HG03064 (cell line): ENCODE data around the gene CRYGD.
"Not testable (repeated sequence)": the region's sequence is repeated elsewhere in the genome, so short reads cannot be mapped to it uniquely, and the experiment has no call there.

Experiments used
- ATAC-seq: cut with Tn5 transposase; IDR thresholded peaks from one replicate; pipeline ENCODE4 v1.9.1; 2021; ENCODE audit warnings: low read depth; ENCODE audit not compliant: unreplicated experiment

CRYGD gene

GRCh38 chr2:208130712-208131110, 6.4 kb upstream of the CRYGD start:
- ATAC-seq, result no peak

GRCh38 chr2:208129744-208130711, 5.7 kb upstream of the CRYGD start, which contains the start of gene CRYGC:
CRYGC (minus strand) TSS chr2:208129828; CDS start chr2:208129792, 36 bp downstream.
- no peak for ATAC-seq

GRCh38 chr2:208128136-208128535, 3.8 kb upstream of the CRYGD start:
- no peak for ATAC-seq

GRCh38 chr2:208127090-208127489, 2.8 kb upstream of the CRYGD start:
- ATAC-seq, result no peak

- no peak for ATAC-seq
These were observed 927 bp upstream of the CRYGD start for GRCh38 chr2:208125251-208125650.

DNA sequence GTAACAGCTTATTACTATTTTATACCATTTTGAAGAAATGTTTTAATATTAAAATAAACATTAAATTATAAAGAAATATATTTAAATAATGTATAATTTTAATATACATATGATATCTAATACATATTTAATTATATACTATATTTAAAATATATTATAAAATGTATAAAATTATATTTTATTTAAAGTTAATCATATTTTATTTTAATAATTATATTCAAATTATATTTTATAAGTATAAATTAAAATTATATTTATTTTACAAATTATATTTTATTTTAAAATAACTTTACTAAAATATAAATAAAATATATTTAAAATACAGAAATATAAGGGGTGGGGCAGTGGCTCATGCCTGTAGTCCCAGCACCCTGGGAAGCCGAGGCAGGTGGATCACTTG, 2.1 kb downstream of the CRYGD start:
- ATAC-seq, result no peak

DNA sequence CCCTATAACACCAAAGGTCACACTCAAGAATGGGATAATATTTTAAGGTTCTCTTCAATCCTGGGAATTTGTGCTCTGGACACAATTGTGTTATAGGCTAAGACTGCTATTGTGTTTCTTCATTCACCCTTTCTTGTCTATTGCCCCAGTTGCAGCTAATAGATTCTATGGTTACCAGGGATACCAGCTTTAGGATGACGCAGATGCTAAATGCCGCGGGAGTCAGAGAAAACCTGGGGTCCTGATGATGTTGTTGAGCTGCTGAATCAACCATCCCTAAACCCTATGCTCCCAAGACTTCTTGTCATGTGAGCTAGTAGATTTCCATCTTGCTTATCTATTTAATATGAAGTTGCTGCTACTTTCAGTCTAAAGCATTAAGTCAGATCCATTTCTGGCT, 5.4 kb downstream of the CRYGD start:
- ATAC-seq, result no peak

DNA sequence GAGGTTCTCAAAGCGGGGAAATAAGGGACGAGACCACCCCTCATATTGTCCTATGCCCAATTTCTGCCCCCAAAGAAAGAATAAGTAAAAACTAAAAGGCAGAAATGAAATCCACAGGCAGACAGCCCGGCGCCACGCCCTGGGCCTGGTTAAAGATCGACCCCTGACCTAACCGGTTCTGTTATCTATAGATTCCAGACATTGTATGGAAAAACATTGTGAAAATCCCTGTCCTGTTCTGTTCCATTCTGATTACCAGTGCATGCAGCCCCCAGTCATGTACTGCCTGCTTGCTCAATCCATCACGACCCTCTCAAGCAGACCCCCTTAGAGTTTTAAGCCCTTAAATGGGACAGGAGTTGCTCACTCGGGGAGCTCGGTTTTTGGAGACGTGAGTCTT, 6.9 kb downstream of the CRYGD start:
- ATAC-seq, result not testable (repeated sequence)

- no peak for ATAC-seq
These were observed 11.4 kb downstream of the CRYGD start for GRCh38 chr2:208112969-208113368.

GRCh38 chr2:208112273-208112745, 12.0 kb downstream of the CRYGD start:
- not testable (repeated sequence) for ATAC-seq

- no peak for ATAC-seq
These were observed 20.7 kb downstream of the CRYGD start for GRCh38 chr2:208103616-208104015.

DNA sequence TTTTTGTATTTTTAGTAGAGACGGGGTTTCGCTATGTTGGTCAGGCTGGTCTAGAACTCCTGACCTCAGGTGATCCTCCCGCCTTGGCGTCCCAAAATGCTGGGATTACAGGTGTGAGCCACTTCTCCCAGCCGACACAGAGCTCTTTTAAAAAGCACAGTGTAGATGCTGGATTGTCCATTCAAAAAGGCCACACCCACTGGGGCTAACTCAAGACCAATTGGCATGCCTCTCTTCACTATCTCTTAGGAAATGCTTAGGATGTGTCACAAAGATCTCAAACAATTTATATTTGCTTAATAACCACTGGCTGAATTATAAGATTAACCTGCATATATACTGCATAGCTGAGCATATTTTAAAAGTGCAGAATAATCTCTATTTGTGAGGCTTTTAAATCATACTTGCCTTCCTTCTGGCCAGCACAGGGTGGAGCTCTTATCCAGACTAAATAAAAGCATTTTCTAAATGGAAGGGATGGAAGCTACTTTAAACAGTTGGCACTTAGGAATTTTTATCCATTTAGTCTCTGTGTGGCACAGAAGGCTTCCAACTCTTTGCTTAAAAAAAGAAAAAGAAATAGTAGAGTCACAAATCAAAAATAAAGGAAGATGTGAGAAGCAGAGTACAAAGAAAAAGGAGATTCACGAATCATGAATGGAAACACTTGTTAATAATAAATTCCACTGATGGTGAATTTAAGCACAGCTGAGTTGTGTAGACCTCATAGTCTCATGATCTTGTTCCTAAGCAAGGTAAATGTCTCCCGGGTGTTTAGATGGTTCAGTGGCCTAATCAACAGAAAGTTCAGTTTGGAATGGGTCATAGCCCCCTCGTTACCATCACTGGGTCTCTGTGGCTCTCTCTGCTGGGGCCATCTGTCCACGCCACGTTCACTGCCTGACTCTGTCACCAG, 22.4 kb downstream of the CRYGD start:
- no peak for ATAC-seq

GRCh38 chr2:208099682-208100470, 24.4 kb downstream of the CRYGD start:
- ATAC-seq, result no peak

GRCh38 chr2:208098701-208099100, 25.6 kb downstream of the CRYGD start:
- ATAC-seq, result not testable (repeated sequence)

GRCh38 chr2:208098267-208098666, 26.1 kb downstream of the CRYGD start:
- ATAC-seq, result no peak

DNA sequence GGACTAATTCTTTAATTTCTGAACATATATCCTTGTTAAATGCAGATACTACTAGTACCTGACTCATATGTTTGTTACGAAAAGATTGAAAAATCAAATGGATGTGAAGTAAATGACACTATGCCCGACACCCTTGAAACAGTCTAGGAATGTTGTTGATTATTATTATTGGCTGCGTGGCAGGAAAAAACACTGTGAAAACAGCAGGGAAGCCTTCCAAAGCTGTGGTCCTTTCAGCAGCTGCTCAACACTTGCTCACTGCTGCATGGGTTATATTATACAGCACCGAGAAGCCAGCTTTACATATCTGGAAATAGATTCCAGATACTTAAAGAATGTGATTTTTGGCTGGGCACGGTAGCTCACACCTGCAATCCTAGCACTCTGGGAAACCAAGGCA, 26.5 kb downstream of the CRYGD start:
- ATAC-seq, result no peak

- ATAC-seq, result no peak
These were observed 27.0 kb downstream of the CRYGD start for GRCh38 chr2:208097313-208097712.

DNA sequence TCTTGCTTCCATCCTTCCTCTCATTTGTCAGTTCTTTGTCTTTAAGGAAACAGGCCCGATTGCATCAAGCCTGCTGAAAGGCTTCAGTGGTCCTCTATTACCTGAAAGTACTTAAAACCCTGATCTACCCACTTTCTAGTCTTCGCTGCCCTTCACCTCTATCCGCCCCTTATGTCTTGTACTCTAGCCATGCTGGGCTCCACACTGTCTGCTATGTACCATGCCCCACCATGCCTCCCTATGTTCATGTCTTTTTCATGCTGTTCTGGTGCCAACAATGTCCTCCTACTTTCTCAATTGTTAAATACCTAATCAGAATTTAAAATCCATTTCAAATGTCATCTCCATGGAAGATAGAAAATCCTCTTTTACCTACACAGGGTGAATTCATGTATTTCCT, 28.2 kb downstream of the CRYGD start:
- no peak for ATAC-seq

DNA sequence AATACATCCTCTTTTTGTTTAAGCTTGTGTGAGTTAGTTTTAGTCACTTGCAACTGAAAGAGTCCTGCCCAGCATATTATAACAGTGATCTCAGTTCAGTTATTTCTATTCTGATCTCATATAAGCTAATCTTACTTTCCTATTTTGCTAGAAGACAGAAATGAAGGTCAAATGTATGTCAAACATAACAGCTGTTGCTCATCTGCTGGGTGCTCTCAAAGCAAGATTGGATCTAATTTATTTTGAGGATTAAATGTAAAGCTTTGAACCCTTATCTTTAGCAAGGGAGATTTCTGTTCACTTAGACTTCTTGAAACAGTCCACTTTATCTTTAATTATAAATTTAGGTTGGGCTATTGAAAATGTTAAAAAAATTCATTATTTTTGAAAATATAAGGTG, 31.2 kb downstream of the CRYGD start:
- ATAC-seq, result no peak

GRCh38 chr2:208092093-208092832, 32.1 kb downstream of the CRYGD start:
- ATAC-seq, result no peak
